GM10847 (cell line): ENCODE measurements around the gene TMEM240.

ENCODE experiments used
- POLR2A ChIP-seq: IDR thresholded peaks from 2 replicates; pipeline ENCODE4 v1.6.1; 2011; ENCODE audit not compliant: insufficient read length; ENCODE audit errors: extremely low read depth

TMEM240 gene

DNA sequence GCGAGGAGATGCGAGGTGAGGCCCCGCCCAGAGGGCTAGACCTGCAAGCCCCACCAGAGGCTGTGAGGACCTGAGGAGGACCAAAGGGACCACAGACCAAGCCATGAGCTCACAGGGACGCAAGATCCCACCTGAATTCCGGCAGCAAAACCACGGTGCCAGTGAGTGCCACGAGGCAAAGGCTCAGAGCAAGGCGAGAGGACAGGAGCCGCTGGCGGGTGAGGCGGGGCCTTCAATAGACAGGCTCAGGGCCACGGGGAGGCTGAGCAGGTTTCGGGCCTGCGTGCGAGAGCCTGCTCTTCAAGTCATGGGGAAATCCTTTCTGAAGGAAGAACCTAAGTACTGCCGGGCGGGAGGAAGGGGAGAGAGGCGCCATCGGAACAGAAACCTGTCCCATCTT is 7.1 kb upstream of the TMEM240 start:
- no peak for TF ChIP-seq POLR2A

- no peak for TF ChIP-seq POLR2A
Observed at GRCh38 chr1:1547011-1547410, 6.6 kb upstream of the TMEM240 start.

- no peak for TF ChIP-seq POLR2A
Observed at GRCh38 chr1:1545946-1546737, 5.7 kb upstream of the TMEM240 start.

DNA sequence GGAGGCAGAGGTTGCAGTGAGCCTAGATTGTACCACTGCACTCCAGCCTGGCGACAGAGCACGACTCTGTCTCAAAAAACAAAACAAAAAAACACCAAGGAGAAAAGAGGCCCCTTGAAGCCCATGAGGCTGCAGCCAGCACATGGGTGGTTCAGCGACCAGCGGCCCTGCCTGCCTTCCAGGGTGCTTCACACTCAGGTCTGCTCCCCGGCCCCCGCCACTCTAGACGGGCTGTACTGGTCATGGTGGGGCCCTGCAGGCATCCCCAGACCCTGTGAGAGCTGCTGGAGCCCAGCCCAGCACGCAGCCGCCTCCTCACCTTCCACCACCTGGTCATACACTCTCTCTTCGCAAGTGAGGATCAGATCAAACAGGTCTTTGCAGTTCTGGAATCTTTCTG is 4.1 kb upstream of the TMEM240 start:
- no peak for TF ChIP-seq POLR2A

GRCh38 chr1:1543706-1544099 is 3.3 kb upstream of the TMEM240 start:
- TF ChIP-seq POLR2A: no peak

DNA sequence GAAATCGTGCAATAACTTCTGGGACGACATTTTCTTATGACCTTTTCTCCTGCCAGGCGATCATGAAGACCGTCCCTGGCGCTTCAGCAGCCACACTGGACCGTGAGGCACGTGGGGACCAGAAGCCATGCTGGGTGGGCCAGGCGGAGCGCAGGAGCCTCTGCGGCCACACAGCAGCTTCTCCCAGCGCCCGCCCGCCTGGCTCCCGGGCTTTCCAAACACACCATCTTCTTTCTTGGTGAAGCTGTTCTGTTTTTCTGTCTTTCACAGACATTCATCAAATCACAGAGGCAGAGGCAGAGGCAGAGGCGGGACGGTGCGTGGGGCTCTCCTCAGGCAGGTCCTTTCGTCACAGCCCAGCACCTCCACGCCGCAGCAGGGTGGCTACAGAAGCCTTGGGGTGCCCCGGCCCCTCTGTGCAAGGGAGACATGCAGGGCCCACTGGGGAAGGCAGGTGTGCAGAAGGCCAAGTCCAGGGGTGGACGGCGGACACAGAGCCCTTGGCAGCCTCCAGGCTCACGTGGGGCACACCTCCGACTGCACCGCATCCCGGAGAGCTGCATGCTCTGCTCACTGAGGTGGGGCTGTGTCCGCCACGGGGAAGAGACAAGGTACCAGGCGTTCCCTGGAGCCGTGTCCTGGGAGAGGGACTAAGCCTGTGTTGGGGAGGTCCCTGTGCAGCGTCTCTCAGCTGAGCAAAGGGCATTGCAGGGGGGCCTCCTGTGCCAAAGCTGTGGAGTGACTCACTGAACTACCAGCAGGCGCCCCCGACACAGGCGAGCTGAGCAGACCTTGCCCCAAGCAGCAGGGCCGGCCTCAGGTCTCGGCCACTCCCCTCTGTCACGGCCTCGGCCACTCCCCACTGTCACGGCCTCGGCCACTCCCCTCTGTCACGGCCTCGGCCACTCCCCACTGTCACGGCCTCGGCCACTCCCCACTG is 2.6 kb upstream of the TMEM240 start:
- TF ChIP-seq POLR2A: no peak

DNA sequence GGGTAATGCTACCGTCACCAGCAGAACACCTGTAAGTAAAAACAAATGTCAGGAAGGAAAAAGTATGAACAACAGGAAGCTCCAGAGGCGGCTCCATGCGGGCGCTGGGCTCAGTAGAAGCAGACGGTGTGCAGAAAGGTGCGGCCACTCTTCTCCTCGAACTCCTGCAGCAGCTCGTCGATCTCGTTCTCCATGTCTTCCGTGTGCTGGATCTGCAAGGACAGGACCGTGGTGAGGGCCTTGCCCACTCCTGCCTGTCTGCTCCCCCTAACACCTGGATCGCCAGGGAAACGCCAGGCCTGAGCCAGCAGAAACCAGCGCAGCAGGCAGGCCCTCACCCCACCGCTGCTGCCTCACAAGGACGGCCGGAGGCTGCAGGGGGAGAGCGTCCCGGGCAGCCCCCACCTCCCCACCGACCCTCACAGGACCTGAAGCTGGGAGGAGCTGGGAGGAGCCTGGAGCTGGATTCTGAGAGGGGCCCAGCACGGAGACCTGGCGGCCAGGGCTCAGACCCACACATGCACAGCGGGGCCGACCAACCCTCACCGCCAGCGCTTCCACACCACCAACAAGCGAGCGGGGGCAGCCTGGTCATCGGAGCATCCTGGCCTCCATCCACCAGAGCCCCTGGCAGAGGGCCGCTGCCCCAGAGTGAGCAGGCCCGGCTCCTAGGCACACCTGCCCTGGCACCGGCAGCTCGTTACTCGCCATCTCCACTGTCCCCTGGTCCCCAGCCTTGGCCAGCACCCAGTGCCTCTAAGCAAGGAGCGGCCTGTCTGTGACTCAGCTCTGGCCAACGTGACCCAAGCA is 1.7 kb upstream of the TMEM240 start:
- no peak for TF ChIP-seq POLR2A

- no peak for TF ChIP-seq POLR2A
Observed at GRCh38 chr1:1540818-1541628, 599 bp upstream of the TMEM240 start.

- TF ChIP-seq POLR2A: no peak
Observed at GRCh38 chr1:1539310-1540089, 924 bp downstream of the TMEM240 start.

DNA sequence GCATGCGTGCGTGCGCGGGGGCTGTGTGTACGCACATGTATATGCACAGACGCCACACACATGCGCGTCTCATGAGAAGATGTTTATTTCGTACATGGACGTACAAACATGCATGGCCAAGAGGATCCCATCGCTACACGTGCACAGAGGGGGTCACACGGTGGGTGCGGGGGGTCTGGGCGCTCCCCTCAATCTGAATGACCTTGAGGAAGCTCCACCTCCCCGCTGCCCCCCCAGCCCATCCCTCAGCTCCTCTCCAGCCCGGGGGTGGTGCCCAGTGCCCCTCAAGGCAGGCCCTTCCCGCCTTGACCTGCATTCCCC is 1.5 kb downstream of the TMEM240 start:
- TF ChIP-seq POLR2A: no peak

- no peak for TF ChIP-seq POLR2A
Observed at GRCh38 chr1:1538334-1538733, 2.1 kb downstream of the TMEM240 start.

GRCh38 chr1:1537626-1538250 is 2.7 kb downstream of the TMEM240 start:
- no peak for TF ChIP-seq POLR2A

DNA sequence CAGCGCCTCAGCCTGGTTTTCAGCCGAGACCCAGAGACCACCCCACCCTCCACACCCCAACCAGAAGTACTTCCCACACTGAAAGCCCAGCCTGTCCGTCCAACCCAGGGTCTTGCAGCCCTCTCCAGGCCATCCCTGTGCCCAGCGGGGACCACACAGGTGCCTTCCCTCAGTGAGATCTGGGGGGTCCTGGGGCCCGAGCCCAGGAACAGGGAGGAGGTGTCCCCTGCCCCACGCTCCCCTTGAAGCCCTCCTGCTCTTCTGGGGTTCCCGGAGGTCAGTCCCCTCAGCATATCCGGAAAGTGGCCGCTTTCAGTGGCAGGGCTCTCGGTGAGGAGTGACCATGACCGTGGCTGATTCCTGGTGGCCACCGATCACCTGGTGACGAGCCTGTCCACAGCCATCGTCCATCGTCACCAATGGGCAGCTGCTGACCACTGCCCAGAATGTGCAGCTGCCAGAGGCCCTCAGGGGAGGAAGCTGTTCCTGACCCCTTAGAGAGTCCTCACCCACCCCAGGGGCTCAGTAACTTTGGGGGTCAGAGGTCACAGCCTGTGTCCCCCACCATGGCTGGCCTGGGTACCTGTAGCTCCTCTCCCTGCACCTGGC is 3.4 kb downstream of the TMEM240 start:
- no peak for TF ChIP-seq POLR2A
